Stimulated activated CD4-positive, alpha-beta T cell treated with anti-CD3 and anti-CD28 coated beads, Interleukin-12 subunit alpha, Interleukin-12 subunit beta, amount 100 ng/mL, for 4 hours (primary cell): ENCODE results near the gene TMPRSS15.
"Not testable (repeated sequence)": the region's sequence is repeated elsewhere in the genome, so short reads cannot be mapped to it uniquely, and the experiment has no call there.

Experiments
- DNase-seq: peaks from one replicate; pipeline ENCODE4 v3.0.0-alpha.2; 2020

Gene TMPRSS15

GRCh38 chr21:18403735-18404450 lies at the start of gene TMPRSS15:
Gene TMPRSS15, minus strand, starts transcription at chr21:18403785. Its CDS starts 163 bp downstream, at chr21:18403622.
- DNase-seq = no peak

- no peak for DNase-seq
Observed at GRCh38 chr21:18451670-18452069, 48.1 kb upstream of the TMPRSS15 start.

DNA sequence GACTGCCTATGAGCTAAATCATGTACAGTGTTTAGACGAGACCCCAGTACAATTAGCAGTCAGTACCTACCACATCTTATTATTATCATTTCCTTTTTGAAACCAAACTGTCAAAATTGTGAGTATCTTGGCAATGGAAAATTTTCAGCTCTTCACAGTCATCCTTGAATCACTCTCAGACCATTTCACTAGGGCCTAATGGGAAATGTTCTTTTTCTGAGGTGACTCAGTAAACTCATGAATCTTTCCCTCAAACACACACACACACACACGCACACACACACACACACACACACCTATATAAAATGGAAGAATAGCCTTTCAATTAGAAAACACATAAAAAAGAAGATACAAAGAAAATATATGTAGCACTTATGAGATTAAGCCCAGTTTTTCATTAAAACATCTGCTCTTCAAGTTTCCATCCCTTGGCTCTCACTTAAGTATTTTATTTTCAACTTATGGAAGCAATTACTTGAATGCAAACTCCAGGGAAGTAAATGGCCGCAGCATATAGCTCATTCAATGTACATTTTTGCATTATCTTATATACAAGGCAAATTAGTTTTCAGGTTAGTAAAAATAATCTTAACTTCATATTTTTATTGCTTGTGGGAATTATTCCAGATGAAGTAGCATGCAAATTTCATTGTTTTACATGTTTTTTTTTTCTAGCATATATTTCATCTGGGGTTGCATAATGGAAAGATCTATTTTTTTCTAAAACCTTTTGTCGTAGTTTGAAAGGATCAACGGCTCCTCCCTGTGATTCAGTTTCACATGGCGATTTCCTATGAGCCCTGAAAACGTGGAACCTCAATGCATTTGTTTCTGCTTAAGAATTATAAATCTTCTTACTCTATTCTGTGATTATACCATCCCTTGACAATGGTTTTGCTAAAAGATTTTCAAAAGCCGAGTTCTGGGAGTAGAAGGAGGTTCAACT lies 46.3 kb upstream of the TMPRSS15 start:
- no peak for DNase-seq

GRCh38 chr21:18443701-18444100 lies 40.1 kb upstream of the TMPRSS15 start:
- DNase-seq = no peak

DNA sequence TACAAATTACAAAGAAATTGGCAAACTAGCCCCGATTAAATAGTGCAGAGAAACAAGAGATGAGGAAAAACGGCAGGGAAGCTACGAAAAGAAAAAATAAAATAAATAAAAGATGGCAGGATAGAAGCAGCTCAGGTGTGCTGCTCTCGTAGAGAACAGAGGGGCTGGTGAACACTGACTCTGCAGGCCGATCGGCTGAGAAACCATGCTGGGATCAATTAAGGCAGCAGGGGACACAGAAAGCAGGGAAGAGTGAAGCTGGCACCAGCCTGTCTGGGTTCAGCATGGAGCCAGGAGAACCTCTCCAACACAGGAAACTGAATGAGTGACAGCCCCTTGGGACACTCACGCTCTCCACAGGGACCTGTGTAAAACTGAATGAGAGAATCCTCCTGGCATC lies 39.5 kb upstream of the TMPRSS15 start:
- no peak for DNase-seq

GRCh38 chr21:18430341-18430740 lies 26.8 kb upstream of the TMPRSS15 start:
- no peak for DNase-seq

DNA sequence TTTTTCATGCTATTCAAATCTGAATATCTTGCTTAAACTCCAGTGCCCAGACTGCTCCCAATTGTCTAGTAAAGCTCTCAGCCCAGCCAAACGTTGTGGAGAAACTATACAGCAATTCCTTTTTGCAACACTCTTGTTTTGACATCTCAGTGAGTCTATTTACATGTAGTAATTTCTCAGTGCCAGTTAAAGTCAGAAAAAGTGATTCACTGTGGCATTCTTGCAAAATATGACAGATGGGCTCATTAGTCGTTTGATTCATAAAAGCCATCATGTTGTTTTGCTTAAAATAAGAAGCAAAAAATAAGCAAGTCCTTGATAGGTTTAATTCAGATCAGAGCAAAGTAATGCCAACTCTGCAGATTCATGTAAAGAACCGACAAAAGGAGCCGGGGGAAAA lies 20.7 kb upstream of the TMPRSS15 start:
- no peak for DNase-seq

GRCh38 chr21:18417141-18417790 lies 13.7 kb upstream of the TMPRSS15 start:
- DNase-seq = no peak

DNA sequence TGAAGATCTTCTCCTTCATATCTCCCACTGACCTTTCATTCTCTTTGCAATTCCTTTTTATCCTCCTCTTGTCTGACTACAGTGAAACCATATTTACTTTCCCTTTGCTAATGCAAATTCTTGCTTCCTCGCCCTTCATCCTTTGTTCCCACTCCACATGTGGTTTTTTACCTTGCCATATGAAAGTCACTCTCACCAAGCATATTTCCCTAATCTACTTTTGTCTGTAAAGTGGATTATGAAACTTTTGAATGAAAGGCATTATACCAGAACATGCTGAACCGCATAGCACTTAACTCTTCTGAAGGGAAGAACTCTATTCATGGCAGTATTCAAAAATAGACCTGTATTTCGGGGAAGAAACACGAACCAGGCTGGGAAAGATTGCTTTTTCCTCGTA lies 8.0 kb upstream of the TMPRSS15 start:
- DNase-seq = no peak

GRCh38 chr21:18409579-18409978 lies 6.0 kb upstream of the TMPRSS15 start:
- DNase-seq = no peak

- no peak for DNase-seq
Observed at GRCh38 chr21:18398843-18399242, 4.7 kb downstream of the TMPRSS15 start.

DNA sequence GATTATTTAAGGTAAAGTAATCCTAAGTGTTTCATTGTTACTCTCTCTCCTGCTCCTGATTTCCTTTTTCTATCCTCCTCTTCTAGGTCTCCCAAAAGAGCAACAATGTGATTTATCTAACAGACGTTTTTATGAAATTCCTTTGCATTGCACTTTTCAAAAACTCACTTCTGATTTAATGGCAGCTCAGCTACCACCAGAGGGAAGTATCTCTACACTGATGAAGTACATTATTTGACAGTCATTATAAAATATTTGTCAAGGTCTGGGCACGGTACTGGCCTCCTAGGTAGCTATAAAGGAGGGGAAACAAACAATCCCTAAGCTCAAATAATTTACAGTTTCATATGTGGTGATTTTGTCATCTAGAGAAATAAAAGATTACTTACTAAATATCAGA lies 15.6 kb downstream of the TMPRSS15 start:
- DNase-seq = no peak

GRCh38 chr21:18384771-18385170 lies 18.8 kb downstream of the TMPRSS15 start:
- DNase-seq = no peak

DNA sequence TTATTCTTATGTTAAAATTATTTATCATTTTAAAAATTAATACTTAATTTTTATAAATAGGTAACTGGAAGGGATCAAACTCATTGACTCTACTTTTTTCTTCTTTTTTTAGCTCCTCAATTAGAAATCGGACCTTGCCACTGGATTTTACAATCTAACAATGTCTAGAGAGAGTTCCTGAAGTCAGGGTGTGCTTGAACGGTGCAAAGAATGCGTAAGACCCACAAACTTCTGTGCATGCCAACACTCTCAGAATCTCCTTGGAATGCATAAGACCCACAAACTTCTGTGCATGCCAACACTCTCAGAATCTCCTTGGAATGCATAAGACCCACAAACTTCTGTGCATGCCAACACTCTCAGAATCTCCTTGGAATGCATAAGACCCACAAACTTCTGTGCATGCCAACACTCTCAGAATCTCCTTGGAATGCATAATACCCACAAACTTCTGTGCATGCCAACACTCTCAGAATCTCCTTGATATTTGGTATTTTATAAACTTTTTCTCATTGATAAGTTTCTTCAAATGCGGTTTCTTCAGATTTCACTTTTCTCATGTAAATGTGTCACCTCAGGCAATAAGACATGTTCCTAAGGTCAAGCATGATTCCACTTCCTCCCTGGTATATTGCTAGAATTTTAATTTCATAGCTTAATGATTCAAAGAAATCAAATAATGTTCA lies 20.5 kb downstream of the TMPRSS15 start:
- not testable (repeated sequence) for DNase-seq

- DNase-seq = no peak
Observed at GRCh38 chr21:18382141-18382540, 21.4 kb downstream of the TMPRSS15 start.

DNA sequence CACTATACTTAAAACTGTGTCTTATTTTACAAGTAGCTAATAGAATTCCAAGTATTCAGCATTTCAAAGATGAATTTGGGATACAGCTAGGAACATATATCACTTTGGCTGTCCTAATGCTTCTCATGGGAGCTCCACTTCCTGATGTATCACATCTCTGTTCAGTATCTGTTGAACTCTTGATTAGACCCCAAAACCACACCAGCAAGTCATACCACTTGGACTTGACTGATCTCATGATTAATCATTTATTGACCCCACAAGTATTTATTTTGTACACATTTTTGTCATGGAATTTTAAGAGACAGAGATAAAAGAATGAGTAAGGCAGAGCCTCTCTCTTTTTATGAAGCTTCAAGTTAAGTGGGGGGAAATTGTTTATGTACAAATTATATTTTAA lies 30.0 kb downstream of the TMPRSS15 start:
- DNase-seq = no peak

- DNase-seq = no peak
Observed at GRCh38 chr21:18370301-18370700, 33.3 kb downstream of the TMPRSS15 start.

GRCh38 chr21:18369115-18369514 lies 34.5 kb downstream of the TMPRSS15 start:
- DNase-seq = no peak

DNA sequence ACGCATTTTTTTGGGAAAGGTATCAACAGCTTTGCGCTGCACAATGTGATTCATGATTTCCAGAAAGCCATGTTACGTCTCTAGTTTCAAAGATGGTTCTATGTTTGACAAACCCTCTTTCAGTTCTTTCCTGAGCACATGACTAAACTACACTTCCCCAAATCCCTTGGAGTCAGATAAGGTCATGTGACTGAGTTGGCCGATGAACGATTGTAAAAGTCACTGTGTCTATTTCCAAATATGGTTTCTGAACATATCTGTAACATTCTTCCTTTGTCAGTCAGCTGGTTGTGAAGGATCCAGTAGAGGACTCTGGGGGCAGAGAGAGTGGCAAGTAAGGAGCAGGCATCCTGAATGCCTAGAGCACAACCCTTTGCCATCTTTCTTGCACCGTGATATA lies 35.4 kb downstream of the TMPRSS15 start:
- no peak for DNase-seq

DNA sequence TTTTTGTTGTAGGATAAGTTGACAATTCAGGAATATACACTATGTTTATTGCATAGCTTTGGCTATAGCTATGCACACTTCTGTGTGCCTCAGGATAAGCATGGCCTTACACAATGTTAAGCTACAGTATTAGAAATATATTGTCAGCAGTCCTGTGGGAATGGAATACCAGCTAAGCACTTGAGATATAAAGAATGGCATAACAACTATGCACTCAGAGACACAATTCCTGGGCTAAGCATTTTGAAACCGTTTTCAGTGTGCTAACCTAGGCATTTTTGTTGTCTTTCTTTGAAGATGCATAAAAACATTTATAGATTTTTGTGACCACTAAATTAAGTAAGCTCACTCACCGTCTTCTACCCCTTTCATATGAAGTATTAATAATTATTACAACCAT lies 46.8 kb downstream of the TMPRSS15 start:
- DNase-seq = no peak

GRCh38 chr21:18354947-18355346 lies 48.6 kb downstream of the TMPRSS15 start:
- DNase-seq = no peak

- no peak for DNase-seq
Observed at GRCh38 chr21:18350216-18350615, 53.4 kb downstream of the TMPRSS15 start.

DNA sequence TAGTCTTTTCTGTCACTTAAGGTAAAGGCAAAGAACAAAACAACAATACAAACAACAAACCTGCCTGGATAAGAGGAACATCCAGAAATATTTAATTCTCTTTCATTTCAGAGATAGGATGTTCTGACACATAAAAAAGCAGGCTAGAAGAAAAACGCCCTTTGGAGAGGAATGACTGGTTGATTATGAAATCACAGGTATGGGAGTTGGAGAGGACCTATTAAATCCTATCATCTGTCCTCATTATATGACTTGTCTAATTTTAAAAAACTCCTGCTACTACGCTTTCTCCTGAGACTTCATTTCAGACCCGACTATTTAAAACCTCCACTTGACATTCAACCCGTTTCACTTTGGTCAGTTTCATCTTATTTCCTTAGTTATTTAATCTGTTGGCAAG lies 54.1 kb downstream of the TMPRSS15 start:
- no peak for DNase-seq
